Skin of body (tissue), 3 donors: Measurements from ENCODE around the gene SLC38A8. TPM values are rescaled to one million over a fixed set of nuclear protein-coding genes. Genes with fewer than 3 reads are reported as not detected.

Source experiments
- DNase-seq: peaks from one replicate; lab custom pipeline; 2025; lab: John Stamatoyannopoulos, UW
- small RNA-seq: library from RNA; depleted of rRNA; stranded (forward); fragments of <200 nt; gene quantifications from one replicate; pipeline ENCODE3, GENCODE V24; 2014; ENCODE audit warnings: low replicate concordance
- total RNA-seq: library from RNA; depleted of rRNA; stranded (reverse); fragments of >200 nt; gene quantifications from one replicate; pipeline ENCODE4 v1.2.3, GENCODE V29; 2014

SLC38A8 gene
- total RNA-seq, 1 donor from 2014 or later = not detected

DNA sequence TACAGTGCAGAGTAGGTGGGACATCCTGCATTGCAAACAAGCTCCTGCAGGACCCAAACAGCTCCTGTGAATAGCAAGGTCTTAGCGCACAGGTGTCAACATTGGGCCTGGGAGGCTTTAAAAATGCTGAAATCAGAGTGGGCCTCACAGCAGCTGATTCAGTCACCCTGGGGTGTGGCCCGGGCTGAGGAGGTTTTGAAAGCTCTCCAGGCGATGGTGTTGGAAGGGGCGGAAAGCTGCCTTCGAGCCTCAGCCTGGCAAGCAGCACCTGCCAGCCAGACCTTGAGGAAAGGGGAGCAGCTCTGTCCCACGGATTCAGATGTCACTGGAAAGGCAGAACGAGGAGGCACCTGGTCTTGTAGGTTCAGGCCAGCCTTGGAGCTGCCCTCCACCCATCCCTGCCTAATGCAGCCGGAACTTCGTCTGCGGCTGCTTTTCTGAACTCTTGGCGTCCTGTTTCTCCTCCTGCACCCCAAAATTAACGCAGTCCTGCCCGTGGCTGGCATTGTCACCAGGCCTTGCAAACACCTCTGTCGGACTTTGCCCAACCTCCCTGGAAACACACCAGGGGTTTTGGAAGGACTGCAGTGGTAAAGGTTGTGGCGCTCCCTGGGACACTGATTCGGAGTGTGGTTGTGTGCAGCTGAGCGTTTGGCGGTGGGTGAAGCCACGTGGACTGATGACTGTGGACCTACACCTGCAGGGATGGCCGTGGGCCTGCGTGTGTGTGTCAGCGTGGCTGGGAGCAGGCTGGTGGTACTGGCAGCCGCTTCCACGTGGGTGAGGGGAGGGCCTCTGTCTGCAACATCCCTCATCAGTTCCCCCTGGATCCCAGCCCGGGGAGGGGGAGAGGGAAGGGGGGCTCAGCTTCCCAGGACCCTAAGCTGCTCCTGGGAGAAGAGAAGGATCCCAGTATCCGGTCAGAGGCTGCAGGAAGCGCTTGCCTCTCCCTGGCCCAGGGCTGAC is 71.1 kb downstream of the SLC38A8 start:
- DNase-seq = no peak

- DNase-seq = no peak
These were observed 72.2 kb downstream of the SLC38A8 start for GRCh38 chr16:83970430-83970815.

GRCh38 chr16:83969771-83970429 is 72.7 kb downstream of the SLC38A8 start:
- no peak for DNase-seq

DNA sequence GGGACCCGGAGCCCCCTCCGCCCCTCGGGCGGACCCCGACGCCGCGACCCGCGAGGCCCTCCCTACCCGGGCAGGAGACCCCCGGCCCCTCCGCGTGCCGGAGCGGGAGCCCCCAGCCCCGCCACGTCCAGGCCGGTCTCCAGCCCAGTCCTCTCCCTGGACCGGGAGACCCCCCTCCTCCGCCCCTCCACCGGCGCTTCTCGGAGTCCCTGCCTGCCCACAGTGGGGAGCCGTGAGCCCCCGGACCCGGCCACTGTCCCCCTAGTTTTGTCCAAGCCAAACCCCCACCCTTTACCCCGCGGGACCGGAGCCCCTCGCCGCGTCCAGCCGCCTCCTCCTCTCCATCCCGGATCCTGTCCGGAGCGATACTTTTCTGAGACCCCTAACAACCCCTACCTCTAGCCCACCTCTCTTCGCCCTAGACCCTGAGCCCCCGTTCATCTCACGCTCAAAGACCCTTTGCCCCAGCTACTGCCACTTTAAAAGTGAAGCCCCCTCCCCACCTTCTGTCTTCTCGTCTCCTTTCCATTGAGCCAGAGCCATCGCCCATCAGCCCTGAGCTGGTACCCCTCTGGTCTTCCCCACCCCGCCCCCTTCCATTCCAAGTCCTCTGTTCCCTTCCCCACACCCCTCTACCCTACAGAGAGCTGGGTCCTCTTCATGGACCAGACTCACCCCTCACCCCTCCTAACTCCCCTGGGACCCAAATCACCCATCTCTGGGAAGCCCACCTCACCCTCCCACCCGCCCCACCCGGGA is 73.5 kb downstream of the SLC38A8 start:
- DNase-seq = no peak

GRCh38 chr16:83968306-83968851 is 74.2 kb downstream of the SLC38A8 start:
- DNase-seq = no peak

DNA sequence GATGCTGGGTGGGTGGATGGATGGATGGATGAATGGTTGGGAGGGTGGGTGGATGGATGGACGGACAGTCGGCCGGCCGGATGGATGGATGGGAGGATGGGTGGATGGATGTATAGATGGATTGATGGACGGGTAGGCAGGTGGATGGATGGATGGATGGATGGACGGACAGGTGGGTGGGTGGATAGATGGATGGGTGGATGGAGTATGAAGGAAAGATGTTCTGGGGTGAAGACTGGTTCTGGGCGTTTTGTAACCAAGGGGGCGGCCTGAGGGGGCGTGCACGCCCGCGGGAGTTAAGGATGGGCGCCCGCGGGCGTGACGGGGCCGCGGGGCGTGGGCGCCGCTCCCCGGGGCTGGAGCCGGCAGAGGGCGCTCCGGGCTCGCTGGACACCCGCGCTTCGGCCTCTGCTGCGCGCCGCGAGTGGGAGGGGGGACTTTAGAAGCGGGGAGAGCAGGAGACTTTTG is 74.7 kb downstream of the SLC38A8 start, which contains the start of gene NECAB2:
Gene NECAB2 (plus strand): TSS at position 407 of the 468 bp plus-strand sequence. CDS start 405 bp downstream, outside the sequence.
- DNase-seq = no peak

GRCh38 chr16:83967091-83967490 is 75.5 kb downstream of the SLC38A8 start:
- DNase-seq = no peak

- DNase-seq = no peak
These were observed 76.4 kb downstream of the SLC38A8 start for GRCh38 chr16:83966153-83966696.

- DNase-seq = no peak
These were observed 77.0 kb downstream of the SLC38A8 start for GRCh38 chr16:83965444-83966152.

DNA sequence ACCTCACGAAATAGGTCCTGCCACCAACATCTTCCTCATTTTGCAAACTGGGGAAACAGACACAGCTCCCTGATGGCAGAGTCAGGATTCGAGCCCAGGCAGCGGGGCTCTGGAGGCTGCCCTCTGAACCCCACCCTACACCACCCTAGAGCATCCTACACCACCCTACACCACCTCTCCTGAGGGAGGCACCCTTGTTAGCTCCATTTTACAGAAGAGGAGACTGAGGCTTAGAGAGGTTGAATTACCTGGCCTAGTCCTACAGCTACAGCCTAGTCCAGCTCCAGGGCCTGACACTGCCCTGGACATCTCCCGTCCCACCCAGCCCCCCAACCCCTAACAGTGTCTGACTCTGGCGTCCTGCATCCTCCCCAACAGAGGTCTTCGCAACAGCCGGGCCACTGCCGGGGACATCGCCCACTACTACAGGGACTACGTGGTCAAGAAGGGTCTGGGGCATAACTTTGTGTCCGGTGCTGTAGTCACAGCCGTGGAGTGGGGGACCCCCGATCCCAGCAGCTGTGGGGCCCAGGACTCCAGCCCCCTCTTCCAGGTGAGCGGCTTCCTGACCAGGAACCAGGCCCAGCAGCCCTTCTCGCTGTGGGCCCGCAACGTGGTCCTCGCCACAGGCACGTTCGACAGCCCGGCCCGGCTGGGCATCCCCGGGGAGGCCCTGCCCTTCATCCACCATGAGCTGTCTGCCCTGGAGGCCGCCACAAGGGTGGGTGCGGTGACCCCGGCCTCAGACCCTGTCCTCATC is 77.7 kb downstream of the SLC38A8 start:
- DNase-seq = no peak

DNA sequence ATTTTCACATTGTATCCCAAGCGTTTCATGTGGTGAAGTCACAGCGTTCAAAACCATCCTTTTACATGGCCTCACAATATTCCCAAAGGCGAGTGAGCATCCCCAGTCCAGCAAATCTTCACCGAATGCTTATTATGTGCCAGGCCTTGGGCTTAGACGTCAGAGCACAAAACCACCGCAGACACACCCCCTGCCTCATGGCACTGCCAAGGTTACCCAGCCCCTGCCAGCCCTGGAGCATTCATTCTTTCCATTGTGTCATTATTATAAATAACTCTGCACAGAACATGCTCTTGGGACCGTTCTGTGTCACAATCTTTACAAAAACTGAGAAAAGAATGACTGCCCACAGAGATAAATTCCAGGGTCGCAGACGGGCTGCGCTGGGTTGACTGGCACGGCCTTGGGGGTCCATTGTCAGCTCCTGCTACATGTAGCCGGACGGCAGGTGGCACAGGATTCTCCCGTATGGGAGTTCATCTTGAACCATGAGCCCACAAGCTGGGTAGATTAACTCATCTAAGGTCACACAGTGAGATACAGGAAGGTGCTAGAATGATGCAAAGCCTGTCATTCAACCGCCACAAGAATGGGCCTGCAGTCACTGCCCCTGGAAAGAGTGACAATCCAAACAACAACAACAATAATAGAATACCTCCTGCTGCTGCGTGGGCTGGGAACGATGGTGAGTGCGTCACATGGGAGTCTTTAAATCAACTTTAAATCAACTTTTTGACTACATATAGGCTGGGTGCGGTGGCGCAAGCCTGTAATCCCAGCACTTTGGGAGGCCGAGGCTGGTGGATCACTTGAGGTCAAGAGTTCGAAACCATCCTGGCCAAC is 79.1 kb downstream of the SLC38A8 start:
- DNase-seq = no peak

DNA sequence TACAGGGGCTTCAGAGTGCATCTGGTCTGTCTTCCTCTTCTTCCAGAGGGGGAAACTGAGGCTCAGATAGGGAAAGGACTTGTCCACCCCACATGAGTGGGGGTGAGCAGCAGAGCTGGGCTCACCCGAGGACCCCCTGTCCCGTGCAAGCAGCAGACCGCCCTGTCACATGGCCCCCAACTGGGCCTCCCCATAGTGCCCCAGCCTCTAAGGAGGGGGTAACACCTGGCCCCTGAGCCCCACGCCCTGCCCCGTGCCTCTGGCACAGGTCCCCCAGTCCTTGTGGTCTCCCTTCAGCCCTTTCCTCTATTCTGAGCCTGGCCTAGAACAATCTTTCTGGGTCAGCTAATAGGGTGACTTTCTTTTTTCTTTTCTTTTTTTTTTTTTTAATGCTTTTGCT is 81.0 kb downstream of the SLC38A8 start:
- DNase-seq = no peak

- DNase-seq = no peak
These were observed 81.9 kb downstream of the SLC38A8 start for GRCh38 chr16:83960521-83961249.

Small RNA genes within 50 kb of the gene (small RNA-seq; reads per million reads assigned to genes)
- gene RNA5SP432 = not detected

Other genes starting within 250 kb of the SLC38A8 start
- 59.5 TPM for gene HSBP1, start 234.8 kb downstream of the SLC38A8 start, total RNA-seq
- gene MLYCD, start 143.7 kb downstream of the SLC38A8 start, total RNA-seq = 3.1 TPM
- 0.30 TPM for gene OSGIN1, start 89.6 kb downstream of the SLC38A8 start, total RNA-seq
- gene NECAB2, start 74.6 kb downstream of the SLC38A8 start, total RNA-seq = 0.39 TPM
- 66.1 TPM for gene MBTPS1, start 74.1 kb upstream of the SLC38A8 start, total RNA-seq
- gene HSDL1, start 102.4 kb upstream of the SLC38A8 start, total RNA-seq = 22.1 TPM
- gene DNAAF1, start 102.5 kb upstream of the SLC38A8 start, total RNA-seq = not detected
- 22.8 TPM for gene TAF1C, start 144.3 kb upstream of the SLC38A8 start, total RNA-seq
- 0.39 TPM for gene ADAD2, start 148.4 kb upstream of the SLC38A8 start, total RNA-seq
- gene KCNG4, start 197.2 kb upstream of the SLC38A8 start, total RNA-seq = not detected